Stimulated activated CD8-positive, alpha-beta memory T cell treated with anti-CD3 and anti-CD28 coated beads, Interleukin-12 subunit alpha, Interleukin-12 subunit beta, amount 100 ng/mL, for 4 hours (primary cell): ENCODE measurements around the gene PBX2.

Source experiments
- DNase-seq: peaks from one replicate; pipeline ENCODE4 v3.0.0-alpha.2; 2020; ENCODE audit warnings: low read depth

Gene PBX2

DNA sequence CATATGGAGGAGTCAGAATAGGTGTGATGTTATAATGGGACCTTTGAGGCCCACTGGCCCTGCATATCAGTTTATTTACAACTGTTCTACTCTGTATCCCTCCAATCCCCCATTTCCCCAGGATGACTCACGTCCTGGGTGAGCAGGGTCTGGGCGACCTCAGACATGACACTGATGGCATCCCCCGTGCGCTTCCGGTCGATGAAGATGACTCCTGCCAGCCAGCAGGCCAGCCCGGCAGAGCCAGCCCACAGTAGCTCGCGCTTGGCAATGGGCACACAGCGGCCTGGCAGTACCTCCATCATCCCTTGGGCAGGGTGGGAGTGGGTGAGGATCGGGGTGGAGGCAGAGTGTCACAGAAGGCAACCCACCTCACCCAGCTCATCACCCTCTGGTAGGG, 19.7 kb downstream of the PBX2 start:
- no peak for DNase-seq

DNA sequence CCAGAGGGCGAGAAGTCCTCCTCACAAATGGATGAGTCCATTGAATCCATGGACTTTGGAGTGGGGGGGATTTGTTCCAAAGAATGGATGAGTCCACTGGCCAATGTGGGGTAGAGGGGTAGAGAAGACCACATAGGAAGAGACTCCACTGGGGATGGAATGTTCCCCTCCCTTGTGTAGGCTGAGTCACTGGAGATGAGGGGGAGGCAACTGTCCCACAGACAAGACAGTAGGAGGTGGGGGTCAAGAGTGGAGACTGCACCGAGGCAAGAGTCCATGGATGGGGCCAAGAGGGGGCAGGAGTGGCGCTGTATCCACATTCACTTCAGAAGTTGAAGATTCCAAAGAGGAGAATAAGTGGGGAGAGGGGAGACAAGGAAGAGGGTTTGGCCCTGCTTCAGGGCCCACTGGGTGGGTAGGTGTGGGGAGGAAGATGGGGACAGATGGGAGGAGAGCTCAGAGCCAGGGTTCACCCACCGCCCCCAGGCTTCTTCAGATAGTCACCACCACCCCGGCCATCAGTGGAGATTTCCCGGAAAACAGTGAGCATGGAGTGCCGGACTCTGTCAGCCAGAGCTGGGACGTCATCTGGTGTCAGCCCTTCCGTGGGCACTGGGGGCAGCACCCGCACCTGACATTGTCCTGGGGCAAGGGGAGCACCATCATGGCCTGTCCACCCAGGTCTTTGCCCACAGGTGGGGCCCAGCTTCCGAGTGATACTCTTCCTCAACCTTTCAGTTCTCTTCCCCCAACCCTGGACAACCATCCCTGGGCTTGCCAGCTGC, 21.0 kb downstream of the PBX2 start:
- no peak for DNase-seq

DNA sequence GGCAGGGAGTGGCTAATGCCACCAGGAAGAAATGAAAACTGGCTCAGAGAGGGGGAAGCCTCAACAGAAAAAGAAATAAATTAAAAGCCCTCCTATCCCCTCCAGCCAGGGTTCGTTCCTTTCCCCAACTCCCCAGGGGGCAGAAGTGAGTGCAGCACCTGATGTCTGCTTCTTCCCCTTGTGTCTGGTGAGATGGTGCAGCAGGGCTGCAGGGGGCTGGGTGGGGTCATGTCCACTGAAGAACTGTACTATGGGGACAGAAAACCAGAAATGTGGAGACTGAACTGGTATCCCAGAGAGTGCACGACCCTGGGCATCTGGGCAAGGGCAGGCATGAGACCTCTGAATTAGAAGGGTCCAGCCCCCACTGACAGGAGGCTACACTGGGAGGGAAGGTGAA, 21.7 kb downstream of the PBX2 start:
- DNase-seq = no peak

DNA sequence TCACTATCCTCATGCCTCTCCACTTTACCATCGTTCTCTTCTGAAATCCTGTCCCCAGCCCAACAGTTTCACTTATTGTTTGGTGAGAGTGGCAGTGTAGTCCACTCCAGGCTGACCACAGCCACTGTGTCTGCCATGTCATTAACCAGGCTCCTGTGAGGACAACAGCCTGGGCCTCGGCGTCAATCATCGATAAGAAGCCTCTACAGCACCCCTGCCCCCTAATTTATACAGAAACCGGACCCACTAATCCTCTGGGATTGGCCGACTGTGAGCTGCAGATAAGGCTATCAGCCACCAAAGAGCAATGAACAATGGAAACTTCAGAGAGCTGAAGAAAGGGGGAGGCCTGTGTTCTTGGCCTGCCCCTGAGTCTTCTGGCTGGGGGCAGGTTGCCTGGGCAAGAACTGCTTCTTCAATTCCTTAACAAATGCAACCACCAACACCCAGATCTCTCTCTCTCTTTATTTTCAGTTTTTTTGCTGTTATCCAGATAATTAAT, 22.2 kb downstream of the PBX2 start:
- DNase-seq = no peak

DNA sequence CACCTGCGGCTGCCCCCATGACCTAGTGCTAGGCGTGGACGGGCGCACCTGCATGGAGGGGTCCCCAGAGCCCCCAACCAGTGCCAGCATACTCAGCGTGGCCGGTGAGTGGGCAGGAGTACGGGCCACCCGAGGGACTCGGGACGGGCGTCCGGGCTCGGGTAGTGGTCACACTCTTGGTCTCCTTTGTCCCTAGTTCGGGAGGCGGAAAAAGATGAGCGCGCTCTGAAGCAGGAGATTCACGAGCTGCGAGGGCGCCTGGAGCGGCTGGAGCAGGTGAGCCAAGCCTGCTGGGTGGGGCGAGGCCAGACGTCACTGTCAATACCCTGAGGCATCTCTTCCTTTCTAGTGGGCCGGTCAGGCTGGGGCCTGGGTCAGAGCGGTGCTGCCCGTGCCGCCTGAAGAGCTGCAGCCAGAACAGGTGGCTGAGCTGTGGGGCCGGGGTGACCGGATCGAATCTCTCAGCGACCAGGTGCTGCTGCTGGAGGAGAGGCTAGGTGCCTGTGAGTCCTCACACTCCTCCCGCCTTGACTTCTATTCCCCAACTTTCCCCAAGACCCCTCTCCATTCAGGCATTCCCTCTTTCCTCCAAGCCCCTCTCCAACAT, 22.7 kb downstream of the PBX2 start:
- DNase-seq = no peak

- no peak for DNase-seq
Observed at GRCh38 chr6:32166411-32167061, 23.5 kb downstream of the PBX2 start.

- no peak for DNase-seq
Observed at GRCh38 chr6:32164295-32164694, 25.7 kb downstream of the PBX2 start, which contains the start of gene EGFL8. Gene EGFL8 (plus strand): TSS chr6:32164595. CDS start chr6:32166166, 1,571 bp downstream.

- DNase-seq = no peak
Observed at GRCh38 chr6:32163559-32164258, 26.3 kb downstream of the PBX2 start.

GRCh38 chr6:32158052-32158451, 31.9 kb downstream of the PBX2 start:
- no peak for DNase-seq

- no peak for DNase-seq
Observed at GRCh38 chr6:32156891-32157290, 33.1 kb downstream of the PBX2 start.

DNA sequence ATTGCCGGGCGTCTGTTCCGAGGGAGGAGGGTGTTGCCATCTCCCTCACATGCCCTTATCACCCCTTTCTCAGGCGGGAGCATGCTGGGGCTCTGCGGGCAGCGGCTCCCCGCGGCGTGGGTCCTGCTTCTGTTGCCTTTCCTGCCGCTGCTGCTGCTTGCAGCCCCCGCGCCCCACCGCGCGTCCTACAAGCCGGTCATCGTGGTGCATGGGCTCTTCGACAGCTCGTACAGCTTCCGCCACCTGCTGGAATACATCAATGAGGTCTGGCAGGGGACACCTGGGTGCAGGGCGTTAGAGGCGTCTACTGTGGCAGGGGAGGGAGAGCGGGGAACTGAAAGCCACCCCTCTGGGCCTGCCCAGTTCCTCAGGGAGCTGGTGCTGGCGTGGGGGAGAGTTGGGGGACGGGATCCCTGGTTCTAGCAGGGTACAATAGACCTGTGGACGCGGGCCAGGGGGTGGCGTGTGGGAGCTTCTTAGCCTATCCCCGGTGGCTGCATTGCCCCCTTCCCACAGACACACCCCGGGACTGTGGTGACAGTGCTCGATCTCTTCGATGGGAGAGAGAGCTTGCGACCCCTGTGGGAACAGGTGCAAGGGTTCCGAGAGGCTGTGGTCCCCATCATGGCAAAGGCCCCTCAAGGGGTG, 35.4 kb downstream of the PBX2 start:
- peak; percentile 42 for DNase-seq

DNA sequence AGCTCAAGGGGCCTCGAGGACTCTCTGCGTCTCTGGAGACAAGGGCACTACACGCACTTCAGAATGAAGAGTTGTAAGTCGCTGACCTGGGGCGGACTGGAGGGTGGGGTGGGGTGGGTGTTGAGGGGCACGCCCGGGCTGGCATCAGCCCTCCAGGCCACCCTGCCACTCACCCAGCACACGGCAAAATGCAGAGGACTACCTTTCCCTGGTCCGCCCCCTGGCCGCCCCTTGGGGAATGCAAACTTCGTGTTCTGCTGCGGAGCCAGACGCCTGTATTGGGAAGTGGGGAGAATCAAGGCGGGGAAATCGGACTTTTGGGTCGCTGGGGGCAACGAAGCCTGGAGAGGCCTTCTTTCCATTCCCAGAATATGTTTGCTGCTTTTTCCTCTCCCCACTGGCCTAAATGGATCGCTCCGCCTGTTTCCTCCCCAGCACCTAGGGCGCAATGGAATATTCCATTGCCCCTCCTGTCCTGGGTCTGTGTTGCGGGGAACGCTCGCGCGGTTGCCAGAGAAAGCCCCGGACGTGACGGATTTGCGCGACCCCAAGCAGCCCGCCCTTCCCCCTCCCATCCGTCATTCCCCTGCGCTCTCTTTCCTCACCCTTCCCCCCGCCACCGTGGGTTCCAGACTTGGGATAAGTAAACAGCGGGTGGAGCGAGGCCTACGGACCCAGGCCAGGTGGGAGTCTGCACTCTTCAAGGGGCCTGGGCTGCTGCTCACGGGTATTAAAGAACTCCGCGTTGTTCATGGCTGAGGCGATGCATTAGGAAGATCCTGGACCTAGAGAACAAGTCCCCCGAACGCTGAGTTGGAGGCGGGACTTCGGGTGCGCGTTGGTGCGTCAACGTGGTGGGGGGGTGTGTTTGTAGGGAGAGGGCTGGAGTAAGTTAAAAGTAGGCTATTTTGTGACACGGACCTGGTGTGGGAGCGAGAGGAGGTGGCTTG, 36.2 kb downstream of the PBX2 start, which contains the start of gene PPT2:
TSS of gene PPT2 (plus strand) at position 578 of the 950 bp plus-strand sequence. CDS start 454 bp downstream, outside the sequence.
- peak; percentile 54 for DNase-seq

- no peak for DNase-seq
Observed at GRCh38 chr6:32152769-32153563, 37.0 kb downstream of the PBX2 start.

GRCh38 chr6:32151863-32152768, 37.9 kb downstream of the PBX2 start, which contains the start of gene PRRT1:
Gene PRRT1 (minus strand): TSS chr6:32151939. CDS start chr6:32151827, 112 bp downstream.
- no peak for DNase-seq

- DNase-seq = no peak
Observed at GRCh38 chr6:32151181-32151862, 38.7 kb downstream of the PBX2 start.

DNA sequence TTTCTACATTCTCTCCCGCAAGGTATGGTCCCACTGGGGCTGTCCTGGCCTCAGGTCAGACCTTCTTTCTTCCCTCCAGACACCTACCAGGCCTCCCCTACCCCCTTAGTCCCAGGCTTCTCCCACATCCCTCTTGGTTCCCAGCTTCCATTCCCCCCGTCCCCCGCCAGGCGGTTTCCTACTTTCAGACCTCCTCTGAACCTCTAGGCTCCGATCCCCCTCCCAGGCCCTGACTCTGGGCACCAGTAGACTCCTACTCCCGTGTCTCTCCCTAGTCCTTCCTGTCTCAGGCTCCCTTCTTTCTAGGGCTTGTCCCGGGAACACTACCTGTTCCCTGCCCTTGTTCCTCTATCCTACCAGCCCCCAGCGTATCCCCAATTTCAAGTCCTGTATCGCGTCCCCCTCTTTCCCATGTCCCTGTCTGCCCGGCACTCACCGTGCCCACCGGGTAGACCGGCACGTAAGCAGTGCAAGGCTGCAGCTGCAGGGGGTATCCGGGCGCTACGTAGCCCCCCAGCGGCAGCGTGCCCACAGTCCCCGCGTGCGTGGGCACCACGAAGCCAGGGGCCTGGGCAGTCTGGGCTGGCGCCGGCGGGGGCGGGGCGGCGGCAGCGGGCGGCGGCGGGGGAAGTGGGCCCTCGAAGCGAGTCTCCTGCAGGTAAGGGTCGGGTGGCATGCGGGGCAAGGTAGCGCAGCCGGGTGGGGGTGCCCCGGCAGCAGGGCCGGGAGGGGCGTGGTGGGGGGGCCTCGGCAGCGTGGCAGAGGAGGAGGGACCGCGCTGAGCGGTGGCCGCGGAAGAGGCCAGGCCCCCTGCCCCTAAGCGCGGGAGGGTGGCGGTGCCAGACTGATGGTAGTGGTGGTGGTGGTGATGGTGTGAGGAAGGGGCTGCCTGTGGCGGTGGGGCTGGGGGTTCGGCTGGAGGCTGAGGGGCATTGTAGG, 39.8 kb downstream of the PBX2 start:
- DNase-seq = no peak
